ENCODE results near the gene IL4R. TPM values are rescaled to one million over a fixed set of nuclear protein-coding genes. Genes with fewer than 3 reads are reported as not detected.
"Not testable (repeated sequence)": the region's sequence is repeated elsewhere in the genome, so short reads cannot be mapped to it uniquely, and the experiment has no call there.

Gene IL4R
- total RNA-seq, 2 experiments from 2014 or later, result 73.1 to 82.8 TPM

DNA sequence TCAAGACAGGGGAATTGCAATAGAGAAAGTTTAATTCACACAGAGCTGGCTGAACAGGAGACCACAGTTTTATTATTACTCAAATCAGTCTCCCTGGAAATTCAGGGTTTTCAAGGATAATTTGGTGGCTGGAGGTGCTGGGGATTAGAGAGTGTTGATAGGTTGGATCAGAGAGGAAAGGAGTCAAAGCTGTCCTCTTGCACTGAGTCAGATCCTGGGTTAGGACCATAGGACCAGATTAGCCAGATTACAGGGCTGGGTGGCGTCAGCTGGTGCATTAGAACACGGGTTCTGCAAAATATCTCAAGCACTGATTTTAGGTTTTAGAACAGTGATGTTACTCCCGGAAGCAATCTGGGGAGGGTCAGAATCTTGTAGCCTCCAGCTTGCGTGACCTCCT is 43.4 kb upstream of the IL4R start:
- no TSS peak for BruUV-seq (replicated peaks)
- Histone ChIP-seq H3K27ac (ENCODE audit: low read depth, low read length, poor library complexity, severe bottlenecking) (peak overlapping the region; percentile 54), H3K9me3 (ENCODE audit: low read length) (no peaks in the 10 kb centered on the region; the same call in 1 of the 2 replicates), H2AFZ (ENCODE audit: low read length) (peak overlapping the region; percentile 28; the same call in 1 of the 2 replicates), H3K4me2 (ENCODE audit: low read length) (peak overlapping the region; percentile 36), H3K4me3 (ENCODE audit: low read depth, low read length, poor library complexity, severe bottlenecking) (no peak overlapping the region), H4K20me1 (ENCODE audit: insufficient read depth, low read length) (no peaks in the 10 kb centered on the region), H3K9me2 (ENCODE audit: insufficient read depth, low read length) (no peaks in the 10 kb centered on the region), H3K36me3 (ENCODE audit: insufficient read depth, low read length) (no peaks in the 10 kb centered on the region), H3K4me1 (ENCODE audit: insufficient read depth, low read length, poor library complexity, severe bottlenecking) (peaks cover 75% of the 10 kb centered on the region), H3K79me2 (ENCODE audit: insufficient read depth, low read depth, low read length) (peaks cover 20% of the 10 kb centered on the region; the same call in 1 of the 2 replicates)
- no peak for DNase-seq (ENCODE audit: low spot score)
- no peak for TF ChIP-seq EZH2phosphoT487 (IDR thresholded peaks at IDR 0.05; ENCODE audit: borderline replicate concordance, low read depth, low read length)
- TF ChIP-seq, protein P1, sequence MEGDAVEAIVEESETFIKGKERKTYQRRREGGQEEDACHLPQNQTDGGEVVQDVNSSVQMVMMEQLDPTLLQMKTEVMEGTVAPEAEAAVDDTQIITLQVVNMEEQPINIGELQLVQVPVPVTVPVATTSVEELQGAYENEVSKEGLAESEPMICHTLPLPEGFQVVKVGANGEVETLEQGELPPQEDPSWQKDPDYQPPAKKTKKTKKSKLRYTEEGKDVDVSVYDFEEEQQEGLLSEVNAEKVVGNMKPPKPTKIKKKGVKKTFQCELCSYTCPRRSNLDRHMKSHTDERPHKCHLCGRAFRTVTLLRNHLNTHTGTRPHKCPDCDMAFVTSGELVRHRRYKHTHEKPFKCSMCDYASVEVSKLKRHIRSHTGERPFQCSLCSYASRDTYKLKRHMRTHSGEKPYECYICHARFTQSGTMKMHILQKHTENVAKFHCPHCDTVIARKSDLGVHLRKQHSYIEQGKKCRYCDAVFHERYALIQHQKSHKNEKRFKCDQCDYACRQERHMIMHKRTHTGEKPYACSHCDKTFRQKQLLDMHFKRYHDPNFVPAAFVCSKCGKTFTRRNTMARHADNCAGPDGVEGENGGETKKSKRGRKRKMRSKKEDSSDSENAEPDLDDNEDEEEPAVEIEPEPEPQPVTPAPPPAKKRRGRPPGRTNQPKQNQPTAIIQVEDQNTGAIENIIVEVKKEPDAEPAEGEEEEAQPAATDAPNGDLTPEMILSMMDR (conservative IDR thresholded peaks at IDR 0.05; ENCODE audit: low read length), result no peak
- intact Hi-C loops (cut with micrococcal nuclease; ENCODE audit: unreplicated experiment), result no loop called here
- ChIA-PET POLR2A (interaction anchor here (1.0 to 1.4 kb wide), 4 partner anchors 12 to 67 kb away, joined by 3 to 5 read pairs (median 4); partner anchors contain the start of gene KDM8), CTCF (ENCODE audit: unreplicated experiment) (interaction anchor here (0.9 kb wide), 1 partner anchor 158 kb away, joined by 3 read pairs; no protein-coding TSS in a partner anchor)

DNA sequence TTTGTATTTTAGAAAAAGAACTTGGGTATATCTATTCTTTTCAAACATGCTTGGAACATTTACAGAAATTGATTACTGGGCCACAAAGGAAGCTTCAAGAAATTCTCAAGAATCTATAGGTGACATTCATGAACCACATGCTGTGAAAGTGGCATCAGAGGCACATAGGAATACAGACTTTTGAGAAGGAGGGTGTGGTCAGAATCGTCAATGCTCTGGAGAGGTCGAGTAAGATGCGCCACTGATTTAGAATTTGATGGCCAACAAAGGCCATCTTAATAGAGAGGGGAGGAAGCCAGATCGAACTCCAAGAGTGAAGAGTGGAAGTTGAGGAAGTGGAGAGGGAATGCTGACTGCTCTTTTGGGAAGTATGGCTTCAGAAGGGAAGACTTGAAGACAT is 41.7 kb upstream of the IL4R start:
- intact Hi-C loops (cut with micrococcal nuclease; ENCODE audit: unreplicated experiment), result no loop called here
- Histone ChIP-seq H3K4me3 (ENCODE audit: low read depth, low read length, poor library complexity, severe bottlenecking) (no peak overlapping the region), H3K36me3 (ENCODE audit: insufficient read depth, low read length) (no peaks in the 10 kb centered on the region), H3K9me2 (ENCODE audit: insufficient read depth, low read length) (no peaks in the 10 kb centered on the region), H3K27ac (ENCODE audit: low read depth, low read length, poor library complexity, severe bottlenecking) (peak overlapping the region; percentile 54), H3K9me3 (ENCODE audit: low read length) (no peaks in the 10 kb centered on the region; the same call in 1 of the 2 replicates), H3K4me1 (ENCODE audit: insufficient read depth, low read length, poor library complexity, severe bottlenecking) (peaks cover 78% of the 10 kb centered on the region), H3K79me2 (ENCODE audit: insufficient read depth, low read depth, low read length) (peaks cover 15% of the 10 kb centered on the region; the same call in 1 of the 2 replicates), H3K4me2 (ENCODE audit: low read length) (no peak overlapping the region), H2AFZ (ENCODE audit: low read length) (no peak overlapping the region), H4K20me1 (ENCODE audit: insufficient read depth, low read length) (no peaks in the 10 kb centered on the region)
- BruUV-seq (replicated peaks), result no TSS peak
- ChIA-PET POLR2A (interaction anchor here (0.6 to 2.8 kb wide), 4 partner anchors 27 to 108 kb away, joined by 3 to 15 read pairs (median 4); no protein-coding TSS in a partner anchor), CTCF (ENCODE audit: unreplicated experiment) (interaction anchor here (0.8 kb wide), 1 partner anchor 37 kb away, joined by 3 read pairs; no protein-coding TSS in a partner anchor)
- no peak for DNase-seq (ENCODE audit: low spot score)
- no peak for TF ChIP-seq EZH2phosphoT487 (IDR thresholded peaks at IDR 0.05; ENCODE audit: borderline replicate concordance, low read depth, low read length)
- TF ChIP-seq, protein P1 (conservative IDR thresholded peaks at IDR 0.05; ENCODE audit: low read length), result no peak

GRCh38 chr16:27272697-27273096 is 41.1 kb upstream of the IL4R start:
- CTCF ChIA-PET (ENCODE audit: unreplicated experiment); BruUV-seq (replicated peaks); H2AFZ ChIP-seq (ENCODE audit: low read length); H4K20me1 ChIP-seq (ENCODE audit: insufficient read depth, low read length); H3K4me3 ChIP-seq (ENCODE audit: low read depth, low read length, poor library complexity, severe bottlenecking); H3K9me2 ChIP-seq (ENCODE audit: insufficient read depth, low read length); H3K9me3 ChIP-seq (ENCODE audit: low read length); H3K4me2 ChIP-seq (ENCODE audit: low read length); H3K36me3 ChIP-seq (ENCODE audit: insufficient read depth, low read length); intact Hi-C loops (cut with micrococcal nuclease; ENCODE audit: unreplicated experiment); DNase-seq (ENCODE audit: low spot score); H3K27ac ChIP-seq (ENCODE audit: low read depth, low read length, poor library complexity, severe bottlenecking): not testable (repeated sequence)
- POLR2A ChIA-PET, result interaction anchor here (0.6 to 5.0 kb wide), 5 partner anchors 13 to 108 kb away, joined by 3 to 18 read pairs (median 4); no protein-coding TSS in a partner anchor
- Histone ChIP-seq H3K4me1 (ENCODE audit: insufficient read depth, low read length, poor library complexity, severe bottlenecking) (peaks cover 72% of the 10 kb centered on the region), H3K79me2 (ENCODE audit: insufficient read depth, low read depth, low read length) (peaks cover 15% of the 10 kb centered on the region; the same call in 1 of the 2 replicates)

All from OCI-LY7 (cell line).